Natural killer cell (primary cell): ENCODE data around the gene KAZN. TPM values are rescaled to one million over a fixed set of nuclear protein-coding genes. Genes with fewer than 3 reads are reported as not detected.

ENCODE experiments used
- ATAC-seq, 3 donors: fragments of 150-1000 bp in 2 of 3; fragments of 200-7000 bp in 1 of 3; cut with Tn5 transposase; 1 replicate in 1 of 3; 2 replicates in 2 of 3; pipeline ENCODE4 v1.10.0; 2021; ENCODE audit warnings: mild to moderate bottlenecking in 2 of 3, moderate library complexity in 2 of 3
- DNase-seq, 2 donors: peaks; one replicate each; pipeline versions ENCODE4 v3.0.0 to v3.0.0-alpha.2; 2013 to 2021; ENCODE audit warnings: mixed read lengths in 1 of 2
- H3K27ac ChIP-seq: one replicate; pipeline ENCODE4 v1.5.1; 2013; ENCODE audit warnings: mild to moderate bottlenecking, low read length
- H3K27me3 ChIP-seq: one replicate; pipeline ENCODE4 v1.6.1; 2013; ENCODE audit warnings: low read length; ENCODE audit not compliant: control insufficient read depth, insufficient read depth
- H3K36me3 ChIP-seq: one replicate; pipeline ENCODE4 v1.6.1; 2013; ENCODE audit warnings: low read length; ENCODE audit not compliant: control insufficient read depth, insufficient read depth
- H3K4me1 ChIP-seq: one replicate; pipeline ENCODE4 v1.6.1; 2013; ENCODE audit warnings: low read length; ENCODE audit not compliant: control insufficient read depth, insufficient read depth
- H3K4me3 ChIP-seq: one replicate; pipeline ENCODE4 v1.5.1; 2013; ENCODE audit warnings: low read length
- H3K9me3 ChIP-seq: one replicate; pipeline ENCODE4 v1.6.1; 2013; ENCODE audit warnings: low read length; ENCODE audit not compliant: control insufficient read depth, insufficient read depth
- H3K27ac Mint-ChIP-seq, 2 donors: one replicate each; pipeline ENCODE4 v1.8.0; 2022; ENCODE audit warnings: mild to moderate bottlenecking in 2 of 2, mixed read lengths in 2 of 2, moderate library complexity in 1 of 2
- H3K27me3 Mint-ChIP-seq, 2 donors: one replicate each; pipeline ENCODE4 v1.8.0; 2022; ENCODE audit warnings: low read depth in 2 of 2, mixed read lengths in 2 of 2
- H3K36me3 Mint-ChIP-seq: one replicate; pipeline ENCODE4 v1.8.0; 2022; ENCODE audit warnings: mixed read lengths
- H3K4me1 Mint-ChIP-seq, 2 donors: one replicate each; pipeline ENCODE4 v1.8.0; 2022; ENCODE audit warnings: mixed read lengths in 2 of 2
- H3K4me3 Mint-ChIP-seq: one replicate; pipeline ENCODE4 v1.8.0; 2022; ENCODE audit warnings: mild to moderate bottlenecking, moderate library complexity, mixed read lengths
- H3K9me3 Mint-ChIP-seq, 2 donors: one replicate each; pipeline ENCODE4 v1.8.0; 2022; ENCODE audit warnings: mixed read lengths in 2 of 2
- WGBS: methylation state at CpG from one replicate; pipeline ENCODE4 v1.1.7; 2013; ENCODE audit warnings: missing lambda C conversion rate; ENCODE audit not compliant: insufficient coverage; 5-methylcytosine and 5-hydroxymethylcytosine counted together
- intact Hi-C: fragments of 100-400 bp; cut with micrococcal nuclease; formaldehyde crosslinking; loops from one replicate; pipeline ENCODE4 v1.14.2; 2022
- total RNA-seq, 4 donors: library from RNA; stranded (reverse); fragments of 120-200 nt in 1 of 4; gene quantifications; one replicate each; pipeline versions ENCODE4 v1.2.3 to v1.2.4, GENCODE V29; 2013 to 2022
- TF ChIP-seq, protein P1 (sequence below): fragments of 200-600 bp; IDR thresholded peaks from one replicate; pipeline ENCODE4 v1.8.0; 2022; ENCODE audit warnings: antibody characterized with exemption

KAZN gene
- total RNA-seq, 3 donors from 2014 or later (not counting 1 experiment from before 2014, with no cell fraction given), result 1.2 to 2.0 (median 1.7) TPM

DNA sequence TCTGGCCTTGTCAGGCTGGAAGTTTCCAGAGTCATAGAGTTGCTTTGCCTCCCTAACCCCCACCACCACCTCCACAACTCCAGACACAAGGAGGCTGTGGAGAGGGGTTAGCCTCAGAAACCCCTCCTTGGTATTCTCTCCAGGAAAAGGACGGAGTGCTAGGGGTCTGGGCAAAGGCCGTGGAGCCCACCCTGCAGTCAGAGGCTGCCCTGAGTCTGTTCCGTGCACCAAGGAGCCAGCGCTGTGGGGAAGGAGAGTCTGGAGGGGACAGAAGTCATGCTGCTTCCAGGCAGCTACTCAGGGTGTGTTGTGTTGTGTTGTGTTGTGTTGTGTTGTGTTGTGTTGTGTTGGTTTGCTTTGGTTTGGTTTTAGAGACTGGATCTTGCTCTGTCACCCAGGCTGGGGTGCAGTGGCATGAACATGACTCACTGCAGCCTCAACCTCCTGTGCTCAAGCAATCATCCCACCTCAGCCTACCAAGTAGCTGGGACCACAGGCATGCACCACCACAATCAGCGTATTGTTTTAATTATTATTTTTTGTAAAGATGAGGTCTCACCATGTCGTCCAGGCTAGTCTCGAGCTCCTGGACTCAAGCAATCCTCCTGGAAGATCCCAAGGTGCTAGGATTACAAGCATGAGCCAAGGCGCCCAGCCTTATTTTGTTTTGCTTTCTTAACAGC is 432.9 kb downstream of the KAZN start:
- Mint-ChIP-seq H3K27me3 (no peaks in the 10 kb centered on the region), H3K27ac (no peak overlapping the region), H3K36me3 (no peaks in the 10 kb centered on the region), H3K9me3 (no peaks in the 10 kb centered on the region), H3K4me3 (no peak overlapping the region), H3K4me1 (peaks cover 0 to 5% of the 10 kb centered on the region in 2 donors)
- Histone ChIP-seq H3K4me3 (no peak overlapping the region), H3K27ac (no peak overlapping the region), H3K36me3 (no peaks in the 10 kb centered on the region), H3K9me3 (no peaks in the 10 kb centered on the region), H3K27me3 (no peaks in the 10 kb centered on the region), H3K4me1 (no peaks in the 10 kb centered on the region)
- whole genome bisulfite sequencing, result 92% methylated on average over 8 of the region's 8 CpGs
- ATAC-seq (no peak), DNase-seq (no peak)
- intact Hi-C loops, result no loop called here
- TF ChIP-seq, protein P1, sequence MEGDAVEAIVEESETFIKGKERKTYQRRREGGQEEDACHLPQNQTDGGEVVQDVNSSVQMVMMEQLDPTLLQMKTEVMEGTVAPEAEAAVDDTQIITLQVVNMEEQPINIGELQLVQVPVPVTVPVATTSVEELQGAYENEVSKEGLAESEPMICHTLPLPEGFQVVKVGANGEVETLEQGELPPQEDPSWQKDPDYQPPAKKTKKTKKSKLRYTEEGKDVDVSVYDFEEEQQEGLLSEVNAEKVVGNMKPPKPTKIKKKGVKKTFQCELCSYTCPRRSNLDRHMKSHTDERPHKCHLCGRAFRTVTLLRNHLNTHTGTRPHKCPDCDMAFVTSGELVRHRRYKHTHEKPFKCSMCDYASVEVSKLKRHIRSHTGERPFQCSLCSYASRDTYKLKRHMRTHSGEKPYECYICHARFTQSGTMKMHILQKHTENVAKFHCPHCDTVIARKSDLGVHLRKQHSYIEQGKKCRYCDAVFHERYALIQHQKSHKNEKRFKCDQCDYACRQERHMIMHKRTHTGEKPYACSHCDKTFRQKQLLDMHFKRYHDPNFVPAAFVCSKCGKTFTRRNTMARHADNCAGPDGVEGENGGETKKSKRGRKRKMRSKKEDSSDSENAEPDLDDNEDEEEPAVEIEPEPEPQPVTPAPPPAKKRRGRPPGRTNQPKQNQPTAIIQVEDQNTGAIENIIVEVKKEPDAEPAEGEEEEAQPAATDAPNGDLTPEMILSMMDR, result no peak

GRCh38 chr1:15033264-15033663 is 434.8 kb downstream of the KAZN start:
- H3K27me3 ChIP-seq, result no peaks in the 10 kb centered on the region
- intact Hi-C loops, result no loop called here
- no peak for ATAC-seq
- H3K27ac ChIP-seq, result no peak overlapping the region
- H3K36me3 ChIP-seq, result no peaks in the 10 kb centered on the region
- Mint-ChIP-seq H3K4me1 (peaks cover 0 to 5% of the 10 kb centered on the region in 2 donors), H3K9me3 (no peaks in the 10 kb centered on the region), H3K36me3 (no peaks in the 10 kb centered on the region), H3K4me3 (no peak overlapping the region), H3K27me3 (no peaks in the 10 kb centered on the region), H3K27ac (no peak overlapping the region)
- H3K4me1 ChIP-seq, result no peaks in the 10 kb centered on the region
- no peaks in the 10 kb centered on the region for H3K9me3 ChIP-seq
- TF ChIP-seq, protein P1, result no peak
- WGBS, result 78% methylated on average over 3 of the region's 4 CpGs
- no peak overlapping the region for H3K4me3 ChIP-seq
- DNase-seq, result no peak

DNA sequence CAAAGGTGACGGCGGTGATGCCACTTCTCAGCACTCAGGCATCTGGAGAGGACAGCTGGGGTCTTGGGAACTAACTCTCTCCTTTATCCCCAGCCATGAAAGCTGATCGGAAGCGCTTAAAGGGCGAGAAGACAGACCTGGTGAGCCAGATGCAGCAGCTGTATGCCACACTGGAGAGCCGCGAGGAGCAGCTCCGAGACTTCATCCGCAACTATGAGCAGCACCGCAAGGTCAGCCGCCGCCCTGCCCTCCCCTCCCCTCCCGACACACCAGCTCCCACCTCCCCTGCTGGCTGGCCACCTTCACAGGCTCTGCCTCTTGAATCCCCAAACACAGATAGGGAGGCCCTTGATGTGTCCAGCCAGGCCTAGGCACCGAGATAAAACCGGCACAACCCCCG is 436.2 kb downstream of the KAZN start:
- no peak overlapping the region for H3K27ac Mint-ChIP-seq
- peaks cover 0 to 5% of the 10 kb centered on the region in 2 donors for H3K4me1 Mint-ChIP-seq
- H3K36me3 Mint-ChIP-seq, result no peaks in the 10 kb centered on the region
- WGBS, result 93% methylated on average over 16 of the region's 16 CpGs
- H3K9me3 Mint-ChIP-seq, result no peaks in the 10 kb centered on the region
- no peaks in the 10 kb centered on the region for H3K27me3 Mint-ChIP-seq
- Histone ChIP-seq H3K4me1 (no peaks in the 10 kb centered on the region), H3K27me3 (no peaks in the 10 kb centered on the region), H3K9me3 (no peaks in the 10 kb centered on the region), H3K36me3 (no peaks in the 10 kb centered on the region), H3K27ac (no peak overlapping the region), H3K4me3 (no peak overlapping the region)
- no peak overlapping the region for H3K4me3 Mint-ChIP-seq
- intact Hi-C loops, result no loop called here
- ATAC-seq, result no peak
- TF ChIP-seq, protein P1, result no peak
- DNase-seq, result no peak

DNA sequence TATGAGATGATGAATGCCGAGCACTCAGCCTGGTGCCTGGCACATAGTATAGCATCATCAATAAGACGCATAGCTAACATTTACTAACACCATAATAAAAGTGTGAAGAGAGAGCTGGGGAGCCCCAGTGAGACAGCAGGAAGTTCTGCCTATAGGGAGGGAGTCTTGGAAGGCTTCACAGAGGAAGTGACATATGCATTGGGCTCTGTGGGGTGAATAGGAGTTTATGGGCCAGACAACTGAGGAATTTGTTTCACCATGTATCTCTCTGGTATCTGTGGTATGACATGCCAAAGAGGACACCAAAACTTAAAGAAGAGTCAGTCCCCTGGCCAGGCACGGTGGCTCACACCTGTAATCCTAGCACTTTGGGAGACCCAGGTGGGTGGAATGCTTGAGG is 436.8 kb downstream of the KAZN start:
- Mint-ChIP-seq H3K4me3 (no peak overlapping the region), H3K36me3 (no peaks in the 10 kb centered on the region), H3K27ac (no peak overlapping the region), H3K4me1 (peaks cover 0 to 5% of the 10 kb centered on the region in 2 donors), H3K9me3 (no peaks in the 10 kb centered on the region), H3K27me3 (no peaks in the 10 kb centered on the region)
- Histone ChIP-seq H3K9me3 (no peaks in the 10 kb centered on the region), H3K4me3 (no peak overlapping the region), H3K27ac (no peak overlapping the region), H3K4me1 (no peaks in the 10 kb centered on the region), H3K27me3 (no peaks in the 10 kb centered on the region), H3K36me3 (no peaks in the 10 kb centered on the region)
- TF ChIP-seq, protein P1, result no peak
- WGBS, result 100% methylated on average over 1 of the region's 3 CpGs
- DNase-seq (no peak), ATAC-seq (no peak)
- intact Hi-C loops, result no loop called here
